ENCODE measurements around the gene WDPCP. TPM values are rescaled to one million over a fixed set of nuclear protein-coding genes. Genes with fewer than 3 reads are reported as not detected.

Gene WDPCP
- total and polyA plus RNA-seq, 2 of the 4 experiments (the other 2 are of a cell fraction): 2.2 to 10.2 TPM

GRCh38 chr2:63562751-63563150 lies 25.5 kb downstream of the WDPCP start:
- Histone ChIP-seq H3K79me1 (ENCODE audit: low read depth in 1 of 2, low read length in 2 of 2) (no peaks in the 10 kb centered on the region), H4K8ac (ENCODE audit: low read depth in 2 of 2, low read length in 2 of 2) (no peak overlapping the region), H3K4me3 (ENCODE audit: insufficient read depth, low read depth, low read length) (no peak overlapping the region), H2BK120ac (ENCODE audit: low read depth, low read length) (no peak overlapping the region), H3K23ac (ENCODE audit: low read depth, low read length) (no peak overlapping the region), H3K36me3 (ENCODE audit: control insufficient read depth, insufficient read depth, low read length) (no peaks in the 10 kb centered on the region), H2AK5ac (ENCODE audit: low read depth, low read length) (no peak overlapping the region), H3K4me2 (ENCODE audit: low read depth, low read length) (no peak overlapping the region), H4K91ac (ENCODE audit: insufficient read depth, low read depth, low read length) (no peak overlapping the region), H3K27ac (ENCODE audit: insufficient read depth, low read length) (no peak overlapping the region), H2BK5ac (ENCODE audit: low read depth, low read length, poor library complexity, severe bottlenecking) (no peak overlapping the region), H3K4ac (ENCODE audit: low read depth, low read length) (no peak overlapping the region), H3K18ac (ENCODE audit: low read depth, low read length) (no peak overlapping the region), H2BK15ac (ENCODE audit: low read depth, low read length) (no peak overlapping the region), H3K9ac (ENCODE audit: low read depth, low read length) (no peak overlapping the region), H4K5ac (ENCODE audit: low read depth, low read length) (no peak overlapping the region), H3K14ac (replicated peaks; ENCODE audit: low read depth, low read length) (no peak overlapping the region), H4K20me1 (ENCODE audit: insufficient read depth, low read length) (no peaks in the 10 kb centered on the region), H3K9me3 (ENCODE audit: control insufficient read depth, insufficient read depth, low read length) (no peaks in the 10 kb centered on the region), H2BK20ac (ENCODE audit: low read depth, low read length) (no peak overlapping the region), H3K4me1 (ENCODE audit: control insufficient read depth, insufficient read depth, low read length) (no peaks in the 10 kb centered on the region), H3K56ac (ENCODE audit: extremely low read depth, insufficient read depth, low read length) (no peak overlapping the region), H3K27me3 (ENCODE audit: control insufficient read depth, insufficient read depth, low read length) (no peaks in the 10 kb centered on the region), H2AK9ac (replicated peaks; ENCODE audit: low read depth, low read length, poor library complexity) (no peak overlapping the region), H2AFZ (replicated peaks; ENCODE audit: low read length, poor library complexity) (no peak overlapping the region), H3K9me1 (ENCODE audit: insufficient read depth, low read length) (no peaks in the 10 kb centered on the region)
- ChIA-PET CTCF (no interaction called here), POLR2A (ENCODE audit: unreplicated experiment) (no interaction called here)
- dilution Hi-C loops (cut with HindIII; ENCODE audit: low sequenced_read_pairs, unreplicated experiment): no loop called here
- in situ Hi-C loops (cut with MboI; ENCODE audit: low sequenced_read_pairs): no loop called here
- intact Hi-C loops (cut with micrococcal nuclease): no loop called here
- no peak for TF ChIP-seq RCOR1 (IDR thresholded peaks at IDR 0.05; ENCODE audit: insufficient replicate concordance, low read length)
- no peak for TF ChIP-seq USF2 (IDR thresholded peaks at IDR 0.05; ENCODE audit: low read depth, low read length)
- TF ChIP-seq NFE2L2 (IDR thresholded peaks at IDR 0.05; ENCODE audit: low read depth, low read length): no peak
- no peak for TF ChIP-seq BHLHE40 (IDR thresholded peaks at IDR 0.05; ENCODE audit: low read depth, low read length)
- TF ChIP-seq RAD21 (IDR thresholded peaks at IDR 0.05; ENCODE audit: low read length): no peak
- TF ChIP-seq, protein P1, sequence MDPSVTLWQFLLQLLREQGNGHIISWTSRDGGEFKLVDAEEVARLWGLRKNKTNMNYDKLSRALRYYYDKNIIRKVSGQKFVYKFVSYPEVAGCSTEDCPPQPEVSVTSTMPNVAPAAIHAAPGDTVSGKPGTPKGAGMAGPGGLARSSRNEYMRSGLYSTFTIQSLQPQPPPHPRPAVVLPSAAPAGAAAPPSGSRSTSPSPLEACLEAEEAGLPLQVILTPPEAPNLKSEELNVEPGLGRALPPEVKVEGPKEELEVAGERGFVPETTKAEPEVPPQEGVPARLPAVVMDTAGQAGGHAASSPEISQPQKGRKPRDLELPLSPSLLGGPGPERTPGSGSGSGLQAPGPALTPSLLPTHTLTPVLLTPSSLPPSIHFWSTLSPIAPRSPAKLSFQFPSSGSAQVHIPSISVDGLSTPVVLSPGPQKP (IDR thresholded peaks at IDR 0.05; ENCODE audit: borderline replicate concordance, low read depth, low read length): no peak
- TF ChIP-seq SMC3 (IDR thresholded peaks at IDR 0.05; ENCODE audit: low read depth, low read length): no peak
- no peak for TF ChIP-seq CEBPB (IDR thresholded peaks at IDR 0.05; ENCODE audit: low read depth, low read length)
- no peak for TF ChIP-seq CHD1 (IDR thresholded peaks at IDR 0.05; ENCODE audit: low read depth, low read length)
- TF ChIP-seq RFX5 (IDR thresholded peaks at IDR 0.05; ENCODE audit: low read depth, low read length): no peak
- TF ChIP-seq MAFK (IDR thresholded peaks at IDR 0.05; ENCODE audit: low read depth, low read length): no peak
- TF ChIP-seq MAZ (IDR thresholded peaks at IDR 0.05; ENCODE audit: borderline replicate concordance, low read depth, low read length): no peak
- TF ChIP-seq POLR2A (IDR thresholded peaks at IDR 0.05; ENCODE audit: low read depth, low read length): no peak
- TF ChIP-seq MXI1 (IDR thresholded peaks at IDR 0.05; ENCODE audit: borderline replicate concordance, low read depth, low read length): no peak
- TF ChIP-seq CTCF (conservative IDR thresholded peaks at IDR 0.05; ENCODE audit: low read depth, low read length): no peak
- TF ChIP-seq FOS (IDR thresholded peaks at IDR 0.05; ENCODE audit: low read depth, low read length): no peak
- DNase-seq (no peak), ATAC-seq (ENCODE audit: low read depth) (no peak)
- BruUV-seq (replicated peaks): no TSS peak

Data from IMR-90 (cell line).